DMS114 treated with DMSO at 0.1 percent for 48 hours (cell line): ENCODE measurements around the gene PRCC.

Experiments
- DNase-seq: peaks from one replicate; lab custom pipeline; 2025; ENCODE audit not compliant: unreplicated experiment; lab: John Stamatoyannopoulos, UW

Gene PRCC

GRCh38 chr1:156767101-156767878, at the start of gene PRCC:
Gene PRCC, plus strand, starts transcription at chr1:156767535. Its CDS starts 237 bp downstream, at chr1:156767772.
- peak; percentile 100 for DNase-seq

GRCh38 chr1:156721131-156721530, 46.2 kb upstream of the PRCC start:
- no peak for DNase-seq

- no peak for DNase-seq
Observed at GRCh38 chr1:156721535-156721934, 45.8 kb upstream of the PRCC start.

GRCh38 chr1:156725683-156726280, 41.6 kb upstream of the PRCC start:
- DNase-seq = peak; percentile 98

GRCh38 chr1:156726549-156727226, 40.6 kb upstream of the PRCC start:
- DNase-seq = peak; percentile 81

GRCh38 chr1:156727492-156727891, 39.8 kb upstream of the PRCC start:
- DNase-seq = no peak

GRCh38 chr1:156727926-156728598, 39.3 kb upstream of the PRCC start, which contains the start of gene METTL25B:
Gene METTL25B, plus strand, starts transcription at chr1:156728469. Its CDS starts 636 bp downstream, at chr1:156729105.
- peak; percentile 85 for DNase-seq

GRCh38 chr1:156728599-156729462, 38.5 kb upstream of the PRCC start, which contains the start of gene ISG20L2:
Gene ISG20L2, minus strand, starts transcription at chr1:156728766. Its CDS starts 1,114 bp downstream, at chr1:156727652.
- peak; percentile 99 for DNase-seq

GRCh38 chr1:156733989-156734584, 33.2 kb upstream of the PRCC start:
- DNase-seq = no peak

- DNase-seq = no peak
Observed at GRCh38 chr1:156738407-156738806, 28.9 kb upstream of the PRCC start.

- DNase-seq = no peak
Observed at GRCh38 chr1:156738916-156739315, 28.4 kb upstream of the PRCC start.

GRCh38 chr1:156740237-156740740, 27.0 kb upstream of the PRCC start:
- no peak for DNase-seq

GRCh38 chr1:156740741-156741480, 26.4 kb upstream of the PRCC start, which contains the start of gene MRPL24:
Gene MRPL24, minus strand, starts transcription at chr1:156741088. Its CDS starts 2,384 bp downstream, at chr1:156738704.
- peak; percentile 100 for DNase-seq

- no peak for DNase-seq
Observed at GRCh38 chr1:156741481-156741983, 25.8 kb upstream of the PRCC start.

GRCh38 chr1:156742017-156742416, 25.3 kb upstream of the PRCC start:
- no peak for DNase-seq

- no peak for DNase-seq
Observed at GRCh38 chr1:156742801-156743200, 24.5 kb upstream of the PRCC start.

- DNase-seq = no peak
Observed at GRCh38 chr1:156743367-156744302, 23.7 kb upstream of the PRCC start.

GRCh38 chr1:156744344-156744743, 23.0 kb upstream of the PRCC start:
- no peak for DNase-seq
